Omental fat pad (tissue), 4 donors: Measurements from ENCODE around the gene ZNF235. TPM values are rescaled to one million over a fixed set of nuclear protein-coding genes. Genes with fewer than 3 reads are reported as not detected.
"Not testable (repeated sequence)": the region's sequence is repeated elsewhere in the genome, so short reads cannot be mapped to it uniquely, and the experiment has no call there.

ENCODE experiments used
- ATAC-seq: fragments of 150-250 bp; one replicate; pipeline ENCODE4 v1.9.1; 2016; ENCODE audit warnings: mild to moderate bottlenecking, moderate library complexity; ENCODE audit not compliant: low FRiP score
- DNase-seq: peaks from one replicate; pipeline ENCODE4 v3.0.0-alpha.2; 2019; ENCODE audit warnings: low spot score
- CTCF ChIP-seq, 3 donors: fragments of 450-650 bp; IDR thresholded peaks; one replicate each; pipeline ENCODE4 v1.5.1; 2016 to 2017; ENCODE audit warnings: antibody characterized with exemption in 3 of 3, mild to moderate bottlenecking in 3 of 3, moderate library complexity in 2 of 3
- total RNA-seq, 4 donors: library from RNA; depleted of rRNA; stranded (reverse); fragments of >200 nt; gene quantifications; one replicate each; pipeline ENCODE4 v1.1.0, GENCODE V29; 2016

ZNF235 gene
- total RNA-seq: 1 to 10 TPM; 3.0 to 8.7 (median 4.3) TPM

GRCh38 chr19:44304659-44305193 is at the start of gene ZNF235:
TSS of gene ZNF235 (minus strand) at chr19:44305025. CDS start at chr19:44303404, 1,621 bp downstream.
- ATAC-seq: peak; percentile 99
- TF ChIP-seq CTCF (IDR thresholded peaks at IDR 0.05): no peak
- DNase-seq: peak; percentile 62

DNA sequence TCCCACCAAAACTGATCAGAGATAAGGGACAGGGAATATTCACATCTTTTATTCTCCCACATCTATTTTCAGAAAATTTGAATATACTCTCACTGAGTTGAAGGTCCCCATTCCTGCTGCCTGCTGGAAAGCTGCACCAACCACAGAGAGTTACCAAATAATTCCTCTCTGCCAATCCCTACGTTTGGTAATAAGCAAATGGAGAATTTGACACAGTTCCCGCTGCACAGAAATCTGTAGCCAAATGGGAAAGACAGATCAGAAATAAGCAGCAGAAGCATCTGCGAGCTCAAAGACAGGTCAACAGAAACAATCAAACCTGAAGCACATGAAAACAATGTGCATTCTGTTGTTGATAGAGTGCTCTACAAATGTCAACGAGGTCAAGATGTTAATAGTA is 41.7 kb upstream of the ZNF235 start:
- no peak for TF ChIP-seq CTCF (IDR thresholded peaks at IDR 0.05)
- no peak for DNase-seq

GRCh38 chr19:44345959-44346358 is 41.1 kb upstream of the ZNF235 start:
- TF ChIP-seq CTCF (IDR thresholded peaks at IDR 0.05): no peak
- DNase-seq (no peak), ATAC-seq (no peak)

More for the DNA sequence above, 41.7 kb upstream of the ZNF235 start:
- ATAC-seq: no peak

DNA sequence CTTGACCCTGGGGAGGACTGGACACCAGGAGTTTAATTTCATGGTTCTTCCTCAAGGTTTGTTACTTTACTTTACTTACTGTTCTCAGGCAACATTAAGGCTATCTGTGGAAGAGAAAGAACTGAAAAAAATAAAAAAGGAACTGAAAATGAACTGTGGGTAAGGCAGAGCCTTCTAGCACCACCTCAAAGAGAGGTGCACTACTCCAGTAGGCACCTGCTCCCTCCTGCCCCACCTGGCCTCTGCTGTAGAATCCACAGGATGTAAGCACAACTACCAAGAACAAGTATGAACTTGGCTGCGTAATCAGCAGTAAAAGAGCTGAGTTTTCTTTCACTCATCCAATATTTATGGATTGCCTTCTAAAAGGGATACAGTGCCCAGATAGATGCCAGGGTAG is 39.4 kb upstream of the ZNF235 start:
- no peak for TF ChIP-seq CTCF (IDR thresholded peaks at IDR 0.05)
- ATAC-seq: no peak
- DNase-seq: no peak

DNA sequence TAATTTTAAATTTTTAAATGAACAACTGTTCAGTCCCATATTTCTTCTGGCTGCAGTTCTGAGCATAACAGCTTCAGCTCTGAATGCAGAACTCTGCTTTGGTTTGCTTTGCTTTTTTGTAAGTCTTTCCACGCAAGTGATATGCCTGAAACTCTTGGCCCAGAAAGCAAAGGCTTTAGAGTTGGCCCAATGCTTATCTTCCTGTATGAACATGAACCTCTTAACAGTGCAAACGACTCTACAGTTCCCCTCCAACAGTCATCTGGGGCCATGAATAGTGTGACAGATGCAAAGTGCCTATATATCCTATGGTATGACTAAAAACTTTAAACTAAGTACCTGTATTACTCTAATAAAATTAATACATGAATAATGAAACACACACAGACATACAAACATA is 37.0 kb upstream of the ZNF235 start:
- DNase-seq (no peak), ATAC-seq (no peak)
- TF ChIP-seq CTCF (IDR thresholded peaks at IDR 0.05): no peak

GRCh38 chr19:44334639-44335038 is 29.8 kb upstream of the ZNF235 start:
- not testable (repeated sequence) for ATAC-seq, DNase-seq

DNA sequence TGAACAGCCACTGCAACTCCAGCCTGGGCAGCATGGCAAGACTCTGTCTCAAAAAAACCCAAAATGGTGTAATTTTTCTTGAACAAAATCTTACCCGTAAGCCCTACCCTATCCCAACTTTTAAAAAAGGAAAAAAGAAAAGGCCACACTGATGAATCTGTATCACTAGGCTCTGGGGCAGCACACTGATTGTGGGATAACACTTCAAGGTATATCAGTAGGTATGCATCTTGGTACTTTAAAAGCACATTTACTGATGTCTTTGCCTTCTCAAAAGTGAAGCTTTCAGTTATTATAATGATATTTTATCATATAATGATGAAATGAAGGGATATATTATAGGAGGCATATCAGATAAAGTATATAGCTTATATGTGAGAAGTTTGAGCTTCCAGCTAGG is 27.3 kb upstream of the ZNF235 start:
- TF ChIP-seq CTCF (IDR thresholded peaks at IDR 0.05): no peak
- DNase-seq (no peak), ATAC-seq (no peak)

DNA sequence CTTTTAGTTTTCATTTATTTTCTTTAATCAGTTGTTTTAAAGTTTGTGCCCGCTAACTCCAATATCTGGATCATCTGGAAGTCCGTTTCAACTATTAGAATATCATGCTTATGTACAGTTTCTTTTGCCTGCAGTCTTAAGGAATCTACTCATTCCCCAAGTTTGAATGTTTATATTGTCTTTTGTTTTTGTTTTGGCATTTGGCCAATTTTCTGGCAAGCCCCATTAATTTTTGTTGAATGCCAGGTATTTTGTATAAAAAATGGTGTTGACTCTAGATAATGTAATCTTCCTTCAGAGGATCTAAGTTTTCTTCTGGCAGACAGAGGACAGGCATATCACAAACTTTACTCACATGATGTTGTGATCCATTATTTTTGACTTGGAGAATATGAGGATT is 11.1 kb upstream of the ZNF235 start:
- ATAC-seq: no peak
- no peak for TF ChIP-seq CTCF (IDR thresholded peaks at IDR 0.05)
- no peak for DNase-seq
